ENCODE data around the gene KRI1.

- TF ChIP-seq CTCF (IDR thresholded peaks at IDR 0.05 in 4 of 5, conservative IDR thresholded peaks at IDR 0.05 in 1 of 5): no peak
- TF ChIP-seq POLR2A (IDR thresholded peaks at IDR 0.05): no peak
These were observed 21.5 kb downstream of the KRI1 start for GRCh38 chr19:10544242-10544752.

All from gastrocnemius medialis (tissue), 4 donors.